H9 (cell line): ENCODE results near the gene SH2D2A. TPM values are rescaled to one million over a fixed set of nuclear protein-coding genes. Genes with fewer than 3 reads are reported as not detected.

Experiments used
- DNase-seq: peaks from one replicate; pipeline ENCODE4 v3.0.0-alpha.2; 2017
- H2AFZ ChIP-seq: one replicate; pipeline ENCODE4 v1.6.1; 2013; ENCODE audit warnings: mild to moderate bottlenecking, low read length, control low read depth, moderate library complexity
- H2AK5ac ChIP-seq: 2 replicates; pipeline ENCODE4 v1.6.1; 2013; ENCODE audit warnings: low read length, control low read depth, mixed read lengths; ENCODE audit not compliant: insufficient read length
- H2BK120ac ChIP-seq: one replicate; pipeline ENCODE4 v1.6.1; 2013; ENCODE audit warnings: low read depth, mild to moderate bottlenecking, low read length, control low read depth, inconsistent platforms; ENCODE audit not compliant: poor library complexity, severe bottlenecking
- H2BK12ac ChIP-seq: 2 replicates; pipeline ENCODE4 v1.6.1; 2013; ENCODE audit warnings: low read length, control low read depth, mixed read lengths, low read depth; ENCODE audit not compliant: insufficient read length
- H2BK15ac ChIP-seq: 2 replicates; pipeline ENCODE4 v1.6.1; 2013; ENCODE audit warnings: low read depth, low read length, control low read depth
- H2BK20ac ChIP-seq: one replicate; pipeline ENCODE4 v1.6.1; 2013; ENCODE audit warnings: low read depth, mild to moderate bottlenecking, low read length, control low read depth, inconsistent platforms; ENCODE audit not compliant: poor library complexity, severe bottlenecking
- H2BK5ac ChIP-seq: 2 replicates; pipeline ENCODE4 v1.6.1; 2013; ENCODE audit warnings: low read length, control low read depth, mixed read lengths; ENCODE audit not compliant: insufficient read length
- H3K14ac ChIP-seq: 2 replicates; pipeline ENCODE4 v1.6.1; 2013; ENCODE audit warnings: low read length, control low read depth; ENCODE audit not compliant: insufficient read depth
- H3K18ac ChIP-seq: 2 replicates; pipeline ENCODE4 v1.6.1; 2013; ENCODE audit warnings: low read depth, mild to moderate bottlenecking, mixed read lengths, low read length, control low read depth; ENCODE audit not compliant: insufficient read length
- H3K23ac ChIP-seq: 2 replicates; pipeline ENCODE4 v1.6.1; 2013; ENCODE audit warnings: low read length, control low read depth, mixed read lengths, low read depth; ENCODE audit not compliant: insufficient read length
- H3K23me2 ChIP-seq: 2 replicates; pipeline ENCODE4 v1.6.1; 2013; ENCODE audit warnings: low read depth, mild to moderate bottlenecking, mixed read lengths, low read length, control low read depth; ENCODE audit not compliant: insufficient read length, poor library complexity, severe bottlenecking
- H3K27ac ChIP-seq: 2 replicates; pipeline ENCODE4 v1.5.1; 2013; ENCODE audit warnings: low read length, control low read depth, mixed read lengths, low read depth; ENCODE audit not compliant: insufficient read length
- H3K27me3 ChIP-seq: 2 replicates; pipeline ENCODE4 v1.6.1; 2013; ENCODE audit warnings: low read length, control low read depth, inconsistent platforms; ENCODE audit not compliant: insufficient read depth
- H3K4ac ChIP-seq: 2 replicates; pipeline ENCODE4 v1.6.1; 2013; ENCODE audit warnings: low read depth, mild to moderate bottlenecking, control low read depth, inconsistent platforms, low read length, moderate library complexity
- H3K4me1 ChIP-seq: 2 replicates; pipeline ENCODE4 v1.6.1; 2013; ENCODE audit warnings: low read length, control low read depth, inconsistent platforms; ENCODE audit not compliant: insufficient read depth
- H3K4me2 ChIP-seq: 2 replicates; pipeline ENCODE4 v1.6.1; 2013; ENCODE audit warnings: low read length, control low read depth, mixed read lengths; ENCODE audit not compliant: insufficient read length, insufficient read depth
- H3K56ac ChIP-seq: 2 replicates; pipeline ENCODE4 v1.6.1; 2013; ENCODE audit warnings: low read depth, mild to moderate bottlenecking, mixed read lengths, low read length, control low read depth; ENCODE audit not compliant: insufficient read length
- H3K79me1 ChIP-seq: 2 replicates; pipeline ENCODE4 v1.6.1; 2013; ENCODE audit warnings: low read depth, mild to moderate bottlenecking, moderate library complexity, low read length, control low read depth, inconsistent platforms; ENCODE audit not compliant: insufficient read depth, poor library complexity, severe bottlenecking
- H3K79me2 ChIP-seq: 2 replicates; pipeline ENCODE4 v1.6.1; 2013; ENCODE audit warnings: low read length, control low read depth, inconsistent platforms; ENCODE audit not compliant: insufficient read depth
- H3K9ac ChIP-seq: 2 replicates; pipeline ENCODE4 v1.6.1; 2013; ENCODE audit warnings: low read length, control low read depth, mixed read lengths; ENCODE audit not compliant: insufficient read length; ENCODE audit errors: extremely low read depth
- H3K9me3 ChIP-seq: one replicate; pipeline ENCODE4 v1.6.1; 2013; ENCODE audit warnings: low read depth, low read length, inconsistent platforms; ENCODE audit not compliant: control insufficient read depth
- H3T11ph ChIP-seq: one replicate; pipeline ENCODE4 v1.6.1; 2013; ENCODE audit warnings: mild to moderate bottlenecking, low read length, control low read depth, inconsistent platforms
- H4K20me1 ChIP-seq: one replicate; pipeline ENCODE4 v1.6.1; 2013; ENCODE audit not compliant: control insufficient read depth, insufficient read length, insufficient read depth
- H4K5ac ChIP-seq: 2 replicates; pipeline ENCODE4 v1.6.1; 2013; ENCODE audit warnings: low read depth, mild to moderate bottlenecking, mixed read lengths, low read length, control low read depth; ENCODE audit not compliant: insufficient read length
- H4K8ac ChIP-seq: replicated peaks from 2 replicates; pipeline ENCODE4 v1.6.1; 2013; ENCODE audit warnings: low read length, control low read depth, mixed read lengths, low read depth; ENCODE audit not compliant: insufficient read length
- H4K91ac ChIP-seq: 2 replicates; pipeline ENCODE4 v1.6.1; 2013; ENCODE audit warnings: low read depth, mild to moderate bottlenecking, moderate library complexity, mixed read lengths, low read length, control low read depth; ENCODE audit not compliant: insufficient read length
- H3K27ac Mint-ChIP-seq, 3 experiments: 2 replicates in 2 of 3; 3 replicates in 1 of 3; pipeline ENCODE4 v1.8.0; 2020 to 2021; ENCODE audit warnings: mixed read lengths in 3 of 3, mild to moderate bottlenecking in 1 of 3, moderate library complexity in 1 of 3
- H3K27me3 Mint-ChIP-seq: 2 replicates; pipeline ENCODE4 v1.8.0; 2021; ENCODE audit warnings: low read depth, mild to moderate bottlenecking, moderate library complexity, mixed read lengths
- H3K36me3 Mint-ChIP-seq, 3 experiments: 2 replicates in 2 of 3; 3 replicates in 1 of 3; pipeline ENCODE4 v1.8.0; 2020 to 2021; ENCODE audit warnings: low read depth in 3 of 3, mixed read lengths in 3 of 3; ENCODE audit not compliant: insufficient read depth in 1 of 3
- H3K4me1 Mint-ChIP-seq, 2 experiments: 2 replicates each; pipeline ENCODE4 v1.8.0; 2020; ENCODE audit warnings: mixed read lengths in 2 of 2
- H3K4me3 Mint-ChIP-seq, 2 experiments: 2 replicates in 1 of 2; 3 replicates in 1 of 2; pipeline ENCODE4 v1.8.0; 2020 to 2021; ENCODE audit warnings: mild to moderate bottlenecking in 2 of 2, mixed read lengths in 2 of 2, moderate library complexity in 1 of 2
- H3K9me3 Mint-ChIP-seq, 2 experiments: 2 replicates in 1 of 2; 3 replicates in 1 of 2; pipeline ENCODE4 v1.8.0; 2020; ENCODE audit warnings: mild to moderate bottlenecking in 2 of 2, mixed read lengths in 2 of 2, moderate library complexity in 1 of 2
- WGBS: extraction: QIAGEN DNeasy Blood & Tissue Kit; methylation state at CpG from one replicate; pipeline ENCODE4 v1.1.7; 2013; ENCODE audit warnings: missing lambda C conversion rate, low lambda C conversion rate, mixed read lengths; ENCODE audit not compliant: insufficient read length; ENCODE audit errors: extremely low coverage; 5-methylcytosine and 5-hydroxymethylcytosine counted together
- total RNA-seq: library from RNA; stranded (reverse); gene quantifications from 2 replicates; pipeline ENCODE4 v1.2.1, GENCODE V29; 2021
- TF ChIP-seq, protein P1 (sequence below): fragments of 200-600 bp; sonication (generic); conservative IDR thresholded peaks from 3 replicates; pipeline ENCODE4 v1.8.0; 2021; ENCODE audit warnings: antibody characterized with exemption, mild to moderate bottlenecking

SH2D2A gene
- total RNA-seq, 1 experiment from 2014 or later, result 2.0 TPM

DNA sequence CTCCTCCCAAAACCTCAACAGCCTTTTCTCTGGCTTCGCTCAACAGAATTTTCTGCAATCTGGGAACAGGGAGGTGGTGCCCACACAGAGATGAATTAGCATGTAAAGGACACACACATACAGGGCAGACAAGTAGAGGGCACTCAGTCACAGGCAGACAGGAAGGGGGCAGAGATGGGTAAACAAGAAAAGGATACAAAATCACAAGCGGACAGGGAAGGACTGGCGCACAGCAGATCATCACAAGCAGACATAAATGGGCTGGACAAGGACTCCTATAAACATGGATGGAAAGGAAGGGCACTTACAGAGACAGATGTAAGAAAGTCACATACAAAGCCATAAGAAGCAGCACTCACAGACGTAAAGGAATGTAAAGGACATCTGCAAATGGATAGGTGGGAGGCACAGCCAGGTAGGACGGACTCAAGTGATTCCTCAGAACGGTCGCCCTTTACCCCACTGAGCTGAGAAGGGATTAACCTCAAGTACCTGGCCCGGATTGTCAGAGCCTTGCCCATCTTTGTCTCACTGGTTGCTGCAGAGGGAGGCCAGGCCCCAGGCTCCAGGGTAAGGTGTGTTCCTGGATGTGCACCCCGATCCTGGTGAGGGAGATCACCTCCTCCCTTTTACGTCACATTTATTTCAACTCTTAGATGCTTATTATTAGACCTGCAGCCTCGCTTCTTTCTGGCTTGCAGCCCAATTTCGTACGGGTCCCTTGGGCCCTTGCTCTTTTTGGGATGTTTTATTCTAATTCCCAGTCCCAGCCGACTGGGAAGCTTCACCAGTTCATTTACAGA, 50.1 kb downstream of the SH2D2A start:
- H3K36me3 Mint-ChIP-seq, result peaks cover 11 to 27% (median 25%) of the 10 kb centered on the region in 3 experiments
- H3K27ac Mint-ChIP-seq, result peak overlapping the region in 1 of 3 experiments; percentile 88; a peak in 3 of 7 replicates
- no peak overlapping the region for H2AK5ac ChIP-seq
- H3K27me3 Mint-ChIP-seq, result no peaks in the 10 kb centered on the region
- H2BK5ac ChIP-seq, result no peak overlapping the region
- H4K8ac ChIP-seq, result no peak overlapping the region
- H4K5ac ChIP-seq, result peak overlapping the region; percentile 37
- DNase-seq, result no peak
- no peak overlapping the region for H3K4ac ChIP-seq
- H2BK12ac ChIP-seq, result no peak overlapping the region
- H3K79me2 ChIP-seq, result peaks cover 24% of the 10 kb centered on the region
- H2BK20ac ChIP-seq, result no peak overlapping the region
- H3T11ph ChIP-seq, result no peak overlapping the region
- H3K9me3 ChIP-seq, result no peaks in the 10 kb centered on the region
- no peaks in the 10 kb centered on the region for H4K20me1 ChIP-seq
- peak overlapping the region; percentile 41 for H3K18ac ChIP-seq
- H3K4me2 ChIP-seq, result peak overlapping the region; percentile 85
- no peak overlapping the region for H3K56ac ChIP-seq
- H2BK120ac ChIP-seq, result no peak overlapping the region
- H2BK15ac ChIP-seq, result no peak overlapping the region
- H3K9ac ChIP-seq, result peak overlapping the region; percentile 73
- no peak overlapping the region for H3K23ac ChIP-seq
- H3K9me3 Mint-ChIP-seq, result no peaks in the 10 kb centered on the region
- H4K91ac ChIP-seq, result no peak overlapping the region
- no peaks in the 10 kb centered on the region for H3K27me3 ChIP-seq
- peaks cover 17% of the 10 kb centered on the region for H3K23me2 ChIP-seq
- no peak overlapping the region for H3K14ac ChIP-seq
- no peak overlapping the region for H3K4me3 Mint-ChIP-seq
- peaks cover 9% of the 10 kb centered on the region for H3K79me1 ChIP-seq
- peaks cover 31 to 33% of the 10 kb centered on the region in 2 experiments for H3K4me1 Mint-ChIP-seq
- TF ChIP-seq, protein P1, sequence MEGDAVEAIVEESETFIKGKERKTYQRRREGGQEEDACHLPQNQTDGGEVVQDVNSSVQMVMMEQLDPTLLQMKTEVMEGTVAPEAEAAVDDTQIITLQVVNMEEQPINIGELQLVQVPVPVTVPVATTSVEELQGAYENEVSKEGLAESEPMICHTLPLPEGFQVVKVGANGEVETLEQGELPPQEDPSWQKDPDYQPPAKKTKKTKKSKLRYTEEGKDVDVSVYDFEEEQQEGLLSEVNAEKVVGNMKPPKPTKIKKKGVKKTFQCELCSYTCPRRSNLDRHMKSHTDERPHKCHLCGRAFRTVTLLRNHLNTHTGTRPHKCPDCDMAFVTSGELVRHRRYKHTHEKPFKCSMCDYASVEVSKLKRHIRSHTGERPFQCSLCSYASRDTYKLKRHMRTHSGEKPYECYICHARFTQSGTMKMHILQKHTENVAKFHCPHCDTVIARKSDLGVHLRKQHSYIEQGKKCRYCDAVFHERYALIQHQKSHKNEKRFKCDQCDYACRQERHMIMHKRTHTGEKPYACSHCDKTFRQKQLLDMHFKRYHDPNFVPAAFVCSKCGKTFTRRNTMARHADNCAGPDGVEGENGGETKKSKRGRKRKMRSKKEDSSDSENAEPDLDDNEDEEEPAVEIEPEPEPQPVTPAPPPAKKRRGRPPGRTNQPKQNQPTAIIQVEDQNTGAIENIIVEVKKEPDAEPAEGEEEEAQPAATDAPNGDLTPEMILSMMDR, result no peak
- no CpG with 5 or more reads among the region's 14 CpGs for WGBS
- H3K27ac ChIP-seq, result no peak overlapping the region
- H2AFZ ChIP-seq, result no peak overlapping the region
- no peaks in the 10 kb centered on the region; the same call in 1 of the 2 replicates for H3K4me1 ChIP-seq
